Measurements from ENCODE around the gene NKIRAS2.
A peak's percentile ranks its signal among the peaks of the same experiment; 100 is the strongest.

Gene NKIRAS2

DNA sequence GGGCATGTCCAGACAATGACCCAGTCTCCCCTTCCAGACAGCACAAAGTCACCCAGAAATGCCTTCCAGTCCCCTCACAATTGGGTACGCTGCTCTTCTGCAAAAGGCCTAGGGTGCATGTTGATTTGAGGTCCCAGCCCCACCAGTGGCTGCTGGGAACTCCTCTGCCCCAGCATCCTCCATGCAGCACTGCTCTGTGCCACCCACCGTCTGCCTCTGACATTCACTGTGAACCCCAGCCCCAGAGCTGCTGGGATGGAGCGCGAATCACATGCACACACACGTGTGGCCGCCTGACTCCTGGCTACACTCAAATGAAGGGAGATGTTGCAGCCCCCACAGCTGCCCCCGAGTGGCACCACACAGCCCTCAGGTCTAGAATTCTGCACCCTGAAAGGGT, 31.8 kb downstream of the NKIRAS2 start:
- no peaks in the 10 kb centered on the region; the same call in 1 of the 2 replicates for H3K4me1 ChIP-seq (ENCODE audit: control insufficient read depth, insufficient read depth, low read length)
- TF ChIP-seq ZNF600 (tag by site-specific recombination; IDR thresholded peaks at IDR 0.05), result peak; percentile 72
- TF ChIP-seq ZNF146 (tag by site-specific recombination; IDR thresholded peaks at IDR 0.05), result no peak
- TF ChIP-seq SP2 (tag by site-specific recombination; IDR thresholded peaks at IDR 0.05), result no peak
- TF ChIP-seq ZEB2 (tag by site-specific recombination; IDR thresholded peaks at IDR 0.05), result no peak
- TF ChIP-seq ZNF433 (tag by site-specific recombination; IDR thresholded peaks at IDR 0.05; ENCODE audit: low read depth), result no peak
- H3K36me3 ChIP-seq (ENCODE audit: control insufficient read depth in 2 of 2, insufficient read depth in 1 of 2, low read length in 2 of 2), result no peaks in the 10 kb centered on the region
- H3K4me3 ChIP-seq (ENCODE audit: low read depth, low read length), result no peak overlapping the region
- no peak overlapping the region; the same call in 1 of the 2 replicates for H3K27ac ChIP-seq (ENCODE audit: extremely low read depth, low read depth, low read length)
- H3K9me3 ChIP-seq (ENCODE audit: control insufficient read depth, insufficient read depth, low read depth, low read length), result no peaks in the 10 kb centered on the region
- POLR2A ChIA-PET, result interaction anchor here (1.0 to 1.1 kb wide), 2 partner anchors 24 to 32 kb away, joined by 3 to 4 read pairs; partner anchors contain the start of gene NKIRAS2
- CTCF ChIA-PET, result interaction anchor here (0.6 to 1.5 kb wide), 11 partner anchors 17 to 351 kb away, joined by 3 to 11 read pairs (median 4); partner anchors contain the start of gene NKIRAS2

DNA sequence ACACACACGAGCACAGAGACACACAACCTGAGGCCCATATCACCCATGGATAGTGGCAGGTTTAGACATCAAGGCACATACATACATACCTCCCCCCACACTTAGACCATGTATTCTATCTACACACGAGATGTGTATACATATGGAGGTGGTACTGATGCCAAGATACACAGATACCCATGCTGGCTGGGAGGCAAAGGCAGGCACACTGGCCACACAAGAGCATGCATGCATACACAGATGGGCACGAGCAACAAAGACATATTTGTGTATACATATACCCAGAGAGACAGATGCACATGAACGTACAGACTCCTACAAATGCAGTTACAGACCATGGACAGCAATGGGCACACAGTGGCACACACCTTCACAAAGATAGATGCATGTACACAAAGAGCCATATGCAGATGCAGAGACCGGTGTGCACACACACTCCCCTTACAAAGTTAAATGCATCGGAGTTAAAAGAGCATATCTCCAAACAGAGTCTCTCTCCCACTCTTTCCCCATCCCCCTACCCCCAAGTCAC, 32.5 kb downstream of the NKIRAS2 start:
- POLR2A ChIA-PET, result no interaction called here
- CTCF ChIA-PET, result interaction anchor here (1.5 kb wide), 1 partner anchor 31 kb away, joined by 11 read pairs; the partner anchor contains the start of gene NKIRAS2
- H3K9me3 ChIP-seq (ENCODE audit: control insufficient read depth, insufficient read depth, low read depth, low read length), result no peaks in the 10 kb centered on the region
- TF ChIP-seq ZNF558 (tag by site-specific recombination; IDR thresholded peaks at IDR 0.05), result no peak
- TF ChIP-seq, protein P1, sequence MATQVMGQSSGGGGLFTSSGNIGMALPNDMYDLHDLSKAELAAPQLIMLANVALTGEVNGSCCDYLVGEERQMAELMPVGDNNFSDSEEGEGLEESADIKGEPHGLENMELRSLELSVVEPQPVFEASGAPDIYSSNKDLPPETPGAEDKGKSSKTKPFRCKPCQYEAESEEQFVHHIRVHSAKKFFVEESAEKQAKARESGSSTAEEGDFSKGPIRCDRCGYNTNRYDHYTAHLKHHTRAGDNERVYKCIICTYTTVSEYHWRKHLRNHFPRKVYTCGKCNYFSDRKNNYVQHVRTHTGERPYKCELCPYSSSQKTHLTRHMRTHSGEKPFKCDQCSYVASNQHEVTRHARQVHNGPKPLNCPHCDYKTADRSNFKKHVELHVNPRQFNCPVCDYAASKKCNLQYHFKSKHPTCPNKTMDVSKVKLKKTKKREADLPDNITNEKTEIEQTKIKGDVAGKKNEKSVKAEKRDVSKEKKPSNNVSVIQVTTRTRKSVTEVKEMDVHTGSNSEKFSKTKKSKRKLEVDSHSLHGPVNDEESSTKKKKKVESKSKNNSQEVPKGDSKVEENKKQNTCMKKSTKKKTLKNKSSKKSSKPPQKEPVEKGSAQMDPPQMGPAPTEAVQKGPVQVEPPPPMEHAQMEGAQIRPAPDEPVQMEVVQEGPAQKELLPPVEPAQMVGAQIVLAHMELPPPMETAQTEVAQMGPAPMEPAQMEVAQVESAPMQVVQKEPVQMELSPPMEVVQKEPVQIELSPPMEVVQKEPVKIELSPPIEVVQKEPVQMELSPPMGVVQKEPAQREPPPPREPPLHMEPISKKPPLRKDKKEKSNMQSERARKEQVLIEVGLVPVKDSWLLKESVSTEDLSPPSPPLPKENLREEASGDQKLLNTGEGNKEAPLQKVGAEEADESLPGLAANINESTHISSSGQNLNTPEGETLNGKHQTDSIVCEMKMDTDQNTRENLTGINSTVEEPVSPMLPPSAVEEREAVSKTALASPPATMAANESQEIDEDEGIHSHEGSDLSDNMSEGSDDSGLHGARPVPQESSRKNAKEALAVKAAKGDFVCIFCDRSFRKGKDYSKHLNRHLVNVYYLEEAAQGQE (tag by site-specific recombination; IDR thresholded peaks at IDR 0.05), result peak; percentile 86
- H3K27ac ChIP-seq (ENCODE audit: extremely low read depth, low read depth, low read length), result no peak overlapping the region
- no peak overlapping the region for H3K4me3 ChIP-seq (ENCODE audit: low read depth, low read length)
- H3K4me1 ChIP-seq (ENCODE audit: control insufficient read depth, insufficient read depth, low read length), result no peaks in the 10 kb centered on the region; the same call in 1 of the 2 replicates
- H3K36me3 ChIP-seq (ENCODE audit: control insufficient read depth in 2 of 2, insufficient read depth in 1 of 2, low read length in 2 of 2), result no peaks in the 10 kb centered on the region

DNA sequence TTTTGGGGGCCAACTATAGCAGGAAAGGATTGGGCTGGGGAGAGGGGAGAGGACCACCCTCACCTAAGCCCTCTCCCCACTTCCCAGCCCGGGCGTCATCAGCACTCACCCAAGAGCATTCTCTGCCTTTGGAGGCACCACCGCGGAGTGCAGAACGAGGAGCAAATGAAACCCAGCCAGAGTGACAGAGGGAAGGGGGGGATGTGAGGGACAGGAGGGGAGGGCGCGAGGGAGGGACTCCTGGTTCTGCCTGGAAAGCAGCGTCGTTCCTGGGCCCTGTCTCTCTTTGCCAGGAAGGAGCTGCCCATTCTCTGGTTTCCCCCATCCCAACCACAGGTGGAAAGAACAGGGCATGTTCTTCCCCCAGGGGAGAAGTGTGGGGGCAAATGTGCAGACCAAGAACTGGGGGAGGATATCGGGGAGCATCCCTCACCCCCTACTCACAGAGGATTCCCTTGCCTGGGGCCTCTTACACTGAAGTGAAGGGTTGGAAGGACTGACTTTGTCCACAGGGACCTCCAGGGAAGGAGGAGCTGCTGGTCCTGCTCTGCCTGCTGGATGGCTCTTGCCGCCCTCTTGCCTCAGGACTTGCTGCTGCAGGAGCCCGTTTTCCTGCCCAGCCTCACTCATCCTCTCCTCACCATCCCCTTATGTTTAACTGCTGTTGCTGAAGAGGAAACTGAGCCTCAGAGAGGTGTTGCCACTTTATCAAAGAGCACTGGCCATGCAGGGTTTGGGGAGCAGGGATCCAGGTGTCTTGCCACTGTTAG, 34.0 kb downstream of the NKIRAS2 start:
- Histone ChIP-seq H3K4me3 (ENCODE audit: low read depth, low read length) (no peak overlapping the region), H3K27ac (ENCODE audit: extremely low read depth, low read depth, low read length) (no peak overlapping the region), H3K36me3 (ENCODE audit: control insufficient read depth in 2 of 2, insufficient read depth in 1 of 2, low read length in 2 of 2) (no peaks in the 10 kb centered on the region), H3K4me1 (ENCODE audit: control insufficient read depth, insufficient read depth, low read length) (no peaks in the 10 kb centered on the region; the same call in 1 of the 2 replicates), H3K9me3 (ENCODE audit: control insufficient read depth, insufficient read depth, low read depth, low read length) (no peaks in the 10 kb centered on the region)
- POLR2A ChIA-PET, result interaction anchor here (0.7 to 1.6 kb wide), 2 partner anchors 12 to 35 kb away, joined by 3 read pairs; no protein-coding TSS in a partner anchor
- CTCF ChIA-PET, result interaction anchor here (0.6 to 6.5 kb wide), 6 partner anchors 10 to 48 kb away, joined by 3 to 49 read pairs (median 4); no protein-coding TSS in a partner anchor
- peak; percentile 78 for TF ChIP-seq MYNN (tag by site-specific recombination; IDR thresholded peaks at IDR 0.05; ENCODE audit: borderline replicate concordance)
- no peak for TF ChIP-seq ZNF510 (tag by site-specific recombination; IDR thresholded peaks at IDR 0.05; ENCODE audit: insufficient replicate concordance)
- TF ChIP-seq, protein P2, sequence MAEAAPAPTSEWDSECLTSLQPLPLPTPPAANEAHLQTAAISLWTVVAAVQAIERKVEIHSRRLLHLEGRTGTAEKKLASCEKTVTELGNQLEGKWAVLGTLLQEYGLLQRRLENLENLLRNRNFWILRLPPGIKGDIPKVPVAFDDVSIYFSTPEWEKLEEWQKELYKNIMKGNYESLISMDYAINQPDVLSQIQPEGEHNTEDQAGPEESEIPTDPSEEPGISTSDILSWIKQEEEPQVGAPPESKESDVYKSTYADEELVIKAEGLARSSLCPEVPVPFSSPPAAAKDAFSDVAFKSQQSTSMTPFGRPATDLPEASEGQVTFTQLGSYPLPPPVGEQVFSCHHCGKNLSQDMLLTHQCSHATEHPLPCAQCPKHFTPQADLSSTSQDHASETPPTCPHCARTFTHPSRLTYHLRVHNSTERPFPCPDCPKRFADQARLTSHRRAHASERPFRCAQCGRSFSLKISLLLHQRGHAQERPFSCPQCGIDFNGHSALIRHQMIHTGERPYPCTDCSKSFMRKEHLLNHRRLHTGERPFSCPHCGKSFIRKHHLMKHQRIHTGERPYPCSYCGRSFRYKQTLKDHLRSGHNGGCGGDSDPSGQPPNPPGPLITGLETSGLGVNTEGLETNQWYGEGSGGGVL (tag by site-specific recombination; IDR thresholded peaks at IDR 0.05), result peak; percentile 67
- TF ChIP-seq, protein P3, sequence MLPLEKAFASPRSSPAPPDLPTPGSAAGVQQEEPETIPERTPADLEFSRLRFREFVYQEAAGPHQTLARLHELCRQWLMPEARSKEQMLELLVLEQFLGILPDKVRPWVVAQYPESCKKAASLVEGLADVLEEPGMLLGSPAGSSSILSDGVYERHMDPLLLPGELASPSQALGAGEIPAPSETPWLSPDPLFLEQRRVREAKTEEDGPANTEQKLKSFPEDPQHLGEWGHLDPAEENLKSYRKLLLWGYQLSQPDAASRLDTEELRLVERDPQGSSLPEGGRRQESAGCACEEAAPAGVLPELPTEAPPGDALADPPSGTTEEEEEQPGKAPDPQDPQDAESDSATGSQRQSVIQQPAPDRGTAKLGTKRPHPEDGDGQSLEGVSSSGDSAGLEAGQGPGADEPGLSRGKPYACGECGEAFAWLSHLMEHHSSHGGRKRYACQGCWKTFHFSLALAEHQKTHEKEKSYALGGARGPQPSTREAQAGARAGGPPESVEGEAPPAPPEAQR (tag by site-specific recombination; IDR thresholded peaks at IDR 0.05), result no peak
- TF ChIP-seq ZNF600 (tag by site-specific recombination; IDR thresholded peaks at IDR 0.05), result peak; percentile 64

All from HEK293 (cell line).